ENCODE measurements around the gene UCN2.

Gene UCN2

DNA sequence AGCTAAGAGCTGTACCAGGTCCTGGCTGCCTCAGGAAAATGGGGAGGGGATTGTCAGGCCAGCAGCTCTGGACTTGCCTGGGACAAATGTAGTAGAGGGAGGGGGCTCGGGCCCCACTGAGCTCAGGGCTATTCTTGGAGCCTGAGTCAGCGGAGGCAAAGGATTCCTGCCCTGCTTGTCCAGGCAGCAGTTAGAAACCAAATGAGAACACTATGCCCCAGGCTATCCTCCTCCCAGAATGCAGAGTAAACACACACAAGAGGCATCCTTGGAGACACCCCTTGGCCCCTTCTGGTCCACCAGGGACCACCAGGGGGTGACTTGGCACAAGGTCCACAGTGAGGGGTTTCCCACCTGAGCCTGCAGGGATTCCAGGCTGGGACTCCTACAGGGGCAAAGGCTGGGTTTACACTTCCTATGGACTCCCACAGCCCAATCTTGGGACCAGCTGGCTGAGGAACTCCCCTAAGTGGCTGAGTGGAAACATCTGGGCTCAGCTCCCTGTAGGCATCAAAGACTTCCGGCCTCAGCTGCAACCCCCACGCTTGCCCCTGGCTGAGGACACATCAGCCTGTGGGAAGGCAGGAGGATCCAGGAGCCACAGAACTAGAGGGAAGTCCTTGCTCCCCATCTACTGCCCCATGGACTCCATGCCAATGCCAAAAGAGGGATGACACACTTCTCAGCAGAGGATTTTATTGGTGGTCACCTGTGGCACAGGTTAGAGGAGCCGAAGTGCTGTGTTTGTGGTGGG is 34.9 kb upstream of the UCN2 start:
- Histone ChIP-seq H3K27ac (ENCODE audit: low read depth, low read length) (peak overlapping the region; percentile 10), H3K9ac (ENCODE audit: low read length in 5 of 5) (no peak overlapping the region), H3K36me3 (ENCODE audit: control insufficient read depth in 5 of 5, insufficient read depth in 5 of 5, low read length in 5 of 5) (peaks cover 0 to 64% (median 59%) of the 10 kb centered on the region in 5 donors), H3K4me1 (ENCODE audit: control insufficient read depth in 5 of 5, insufficient read depth in 5 of 5, low read length in 5 of 5) (peaks cover 2 to 21% (median 10%) of the 10 kb centered on the region in 5 donors), H3K27me3 (ENCODE audit: control insufficient read depth in 5 of 5, insufficient read depth in 4 of 5, low read length in 5 of 5) (peaks cover 9 to 23% (median 13%) of the 10 kb centered on the region in 5 donors), H3K9me3 (ENCODE audit: control insufficient read depth in 5 of 5, low read length in 5 of 5) (no peaks in the 10 kb centered on the region), H3K4me3 (ENCODE audit: low read depth in 1 of 5, low read length in 5 of 5) (no peak overlapping the region)

DNA sequence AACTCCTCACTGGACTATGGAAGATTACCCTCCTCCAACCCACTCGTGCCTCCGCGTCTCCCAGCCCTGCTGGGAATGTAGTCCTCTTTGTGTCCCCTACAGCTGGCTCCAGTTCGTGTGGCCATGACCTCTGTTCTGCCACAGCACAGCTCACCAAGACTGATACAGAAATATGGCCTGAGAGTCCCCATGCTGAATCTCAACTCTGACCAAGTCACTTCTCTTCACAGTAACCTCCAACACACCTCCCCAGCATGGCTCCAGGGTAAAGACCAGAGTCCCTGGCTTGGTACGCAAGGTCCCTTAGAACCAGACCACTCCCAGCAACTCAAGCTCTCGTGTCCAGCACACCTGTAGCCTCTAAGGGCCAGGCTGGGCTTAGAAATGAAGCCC is 33.8 kb upstream of the UCN2 start:
- Histone ChIP-seq H3K4me1 (ENCODE audit: control insufficient read depth in 5 of 5, insufficient read depth in 5 of 5, low read length in 5 of 5) (peaks cover 2 to 21% (median 10%) of the 10 kb centered on the region in 5 donors), H3K27ac (ENCODE audit: low read depth, low read length) (no peak overlapping the region), H3K36me3 (ENCODE audit: control insufficient read depth in 5 of 5, insufficient read depth in 5 of 5, low read length in 5 of 5) (peaks cover 0 to 53% (median 48%) of the 10 kb centered on the region in 5 donors), H3K9ac (ENCODE audit: low read length in 5 of 5) (no peak overlapping the region), H3K9me3 (ENCODE audit: control insufficient read depth in 5 of 5, low read length in 5 of 5) (no peaks in the 10 kb centered on the region), H3K27me3 (ENCODE audit: control insufficient read depth in 5 of 5, insufficient read depth in 4 of 5, low read length in 5 of 5) (peaks cover 11 to 23% (median 18%) of the 10 kb centered on the region in 5 donors), H3K4me3 (ENCODE audit: low read depth in 1 of 5, low read length in 5 of 5) (no peak overlapping the region)

DNA sequence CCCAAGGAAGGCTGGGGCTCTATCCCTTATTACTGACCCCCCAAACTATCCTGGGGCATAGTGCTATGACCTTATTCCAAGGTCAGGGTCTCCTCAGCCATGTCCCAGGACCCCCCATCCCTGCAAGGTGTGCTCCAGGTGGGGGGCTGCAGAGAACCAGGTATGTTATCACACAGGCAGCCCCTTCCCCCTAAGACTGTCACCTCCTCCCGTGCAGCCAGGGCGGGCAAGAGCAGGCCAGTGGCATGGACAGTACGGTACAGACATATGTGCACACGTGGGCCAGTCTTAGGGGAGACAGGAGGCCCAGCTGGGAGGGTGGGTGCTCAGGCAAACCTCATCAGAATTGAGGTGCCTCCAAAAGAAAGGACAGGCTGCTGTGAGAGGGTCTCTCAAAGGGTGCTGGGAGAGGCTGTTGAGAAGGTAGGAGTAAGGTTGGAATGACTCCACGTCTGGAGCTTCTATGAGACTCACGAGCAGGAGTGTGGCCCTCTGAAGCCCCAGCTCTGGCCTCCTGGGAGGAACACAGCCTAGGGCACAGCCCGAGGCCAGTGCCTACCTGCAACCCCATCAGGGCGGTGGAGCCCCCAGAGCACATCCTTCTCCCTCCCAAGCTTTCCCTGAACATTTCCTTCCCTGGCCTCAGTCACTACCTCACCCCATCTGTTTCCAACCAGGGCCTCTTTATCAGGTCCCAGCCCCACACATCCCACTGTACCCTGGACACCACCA is 33.3 kb upstream of the UCN2 start:
- Histone ChIP-seq H3K4me3 (ENCODE audit: low read depth in 1 of 5, low read length in 5 of 5) (no peak overlapping the region), H3K27me3 (ENCODE audit: control insufficient read depth in 5 of 5, insufficient read depth in 4 of 5, low read length in 5 of 5) (peaks cover 11 to 23% (median 18%) of the 10 kb centered on the region in 5 donors), H3K36me3 (ENCODE audit: control insufficient read depth in 5 of 5, insufficient read depth in 5 of 5, low read length in 5 of 5) (peaks cover 0 to 48% (median 45%) of the 10 kb centered on the region in 5 donors), H3K4me1 (ENCODE audit: control insufficient read depth in 5 of 5, insufficient read depth in 5 of 5, low read length in 5 of 5) (peaks cover 2 to 21% (median 10%) of the 10 kb centered on the region in 5 donors), H3K9me3 (ENCODE audit: control insufficient read depth in 5 of 5, low read length in 5 of 5) (no peaks in the 10 kb centered on the region), H3K9ac (ENCODE audit: low read length in 5 of 5) (no peak overlapping the region), H3K27ac (ENCODE audit: low read depth, low read length) (no peak overlapping the region)

DNA sequence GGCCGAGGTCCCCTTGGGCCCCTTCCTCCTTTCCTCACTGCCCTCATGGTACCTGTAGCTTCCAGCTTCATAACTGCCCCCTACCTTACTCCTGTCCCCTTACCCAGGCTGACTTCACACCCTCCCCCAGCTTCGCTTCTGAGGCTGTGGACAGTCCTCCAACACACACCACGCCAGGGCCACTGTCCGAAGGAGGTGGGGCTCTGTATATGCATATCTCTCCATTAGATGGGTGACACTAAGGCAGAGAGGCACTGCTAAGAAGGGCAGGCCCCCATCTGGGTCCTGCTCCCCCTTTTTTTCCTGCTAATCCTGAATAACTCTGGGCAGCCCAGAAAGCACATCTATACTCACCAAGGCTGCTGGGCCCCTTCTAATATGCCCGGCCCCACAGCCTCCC is 32.6 kb upstream of the UCN2 start:
- peaks cover 11 to 23% (median 18%) of the 10 kb centered on the region in 5 donors for H3K27me3 ChIP-seq (ENCODE audit: control insufficient read depth in 5 of 5, insufficient read depth in 4 of 5, low read length in 5 of 5)
- no peaks in the 10 kb centered on the region for H3K9me3 ChIP-seq (ENCODE audit: control insufficient read depth in 5 of 5, low read length in 5 of 5)
- H3K4me3 ChIP-seq (ENCODE audit: low read depth in 1 of 5, low read length in 5 of 5), result no peak overlapping the region
- no peak overlapping the region for H3K27ac ChIP-seq (ENCODE audit: low read depth, low read length)
- peaks cover 0 to 41% (median 38%) of the 10 kb centered on the region in 5 donors for H3K36me3 ChIP-seq (ENCODE audit: control insufficient read depth in 5 of 5, insufficient read depth in 5 of 5, low read length in 5 of 5)
- peaks cover 2 to 21% (median 10%) of the 10 kb centered on the region in 5 donors for H3K4me1 ChIP-seq (ENCODE audit: control insufficient read depth in 5 of 5, insufficient read depth in 5 of 5, low read length in 5 of 5)
- H3K9ac ChIP-seq (ENCODE audit: low read length in 5 of 5), result no peak overlapping the region

DNA sequence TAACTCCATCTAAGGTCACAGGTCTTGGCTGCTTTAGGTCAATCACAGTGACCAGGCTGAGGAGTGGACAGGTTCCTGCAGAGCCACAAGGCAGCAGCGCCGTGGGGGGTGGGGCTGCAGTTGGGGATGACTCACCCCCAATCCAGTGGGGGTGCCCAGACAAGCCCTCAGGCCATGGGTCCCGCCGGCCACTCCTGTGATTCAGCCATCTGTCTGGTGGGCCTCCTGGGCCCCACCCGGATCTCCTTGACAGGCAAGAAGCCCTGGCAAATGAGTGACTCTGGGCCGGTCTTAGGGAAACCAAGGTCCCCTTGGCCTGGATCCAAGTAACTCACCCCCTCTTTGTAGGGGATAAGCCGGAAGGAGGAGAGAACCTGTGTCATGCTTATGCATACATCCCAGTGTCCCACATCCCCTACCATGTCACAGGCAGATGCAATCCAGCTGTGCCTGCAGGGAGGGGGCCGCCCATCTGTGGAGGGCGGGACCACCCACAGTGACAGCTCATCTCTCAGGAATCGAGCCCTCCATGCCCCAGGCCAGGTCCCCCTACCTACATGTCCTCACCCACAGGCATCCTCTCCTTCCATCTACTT is 32.0 kb upstream of the UCN2 start:
- H3K27me3 ChIP-seq (ENCODE audit: control insufficient read depth in 5 of 5, insufficient read depth in 4 of 5, low read length in 5 of 5), result peaks cover 11 to 23% (median 18%) of the 10 kb centered on the region in 5 donors
- H3K4me1 ChIP-seq (ENCODE audit: control insufficient read depth in 5 of 5, insufficient read depth in 5 of 5, low read length in 5 of 5), result peaks cover 2 to 21% (median 10%) of the 10 kb centered on the region in 5 donors
- peaks cover 0 to 36% (median 33%) of the 10 kb centered on the region in 5 donors for H3K36me3 ChIP-seq (ENCODE audit: control insufficient read depth in 5 of 5, insufficient read depth in 5 of 5, low read length in 5 of 5)
- H3K4me3 ChIP-seq (ENCODE audit: low read depth in 1 of 5, low read length in 5 of 5), result no peak overlapping the region
- no peak overlapping the region for H3K9ac ChIP-seq (ENCODE audit: low read length in 5 of 5)
- H3K27ac ChIP-seq (ENCODE audit: low read depth, low read length), result no peak overlapping the region
- no peaks in the 10 kb centered on the region for H3K9me3 ChIP-seq (ENCODE audit: control insufficient read depth in 5 of 5, low read length in 5 of 5)

DNA sequence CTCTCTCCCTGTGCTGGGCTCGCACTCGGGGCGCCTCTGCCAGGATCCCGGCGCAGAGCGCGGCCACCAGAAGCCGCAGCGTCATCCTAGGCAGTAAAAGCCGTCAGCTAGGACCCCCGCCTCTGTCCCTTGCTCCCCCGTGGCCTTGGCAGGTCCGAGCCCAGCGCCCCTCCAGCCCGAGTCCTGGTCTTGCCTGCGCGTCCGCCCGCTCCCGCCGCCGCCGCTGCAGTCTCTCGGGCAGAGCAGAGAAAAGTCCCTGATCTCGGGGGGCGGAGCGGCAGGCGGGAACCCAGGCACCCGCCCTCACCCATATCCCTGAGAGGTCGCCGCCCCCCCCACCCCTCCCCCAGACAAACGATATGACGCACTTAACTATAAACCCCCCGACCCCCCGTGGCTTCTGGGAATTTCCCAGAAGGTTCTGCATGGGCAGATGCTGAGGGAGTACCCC is 31.5 kb upstream of the UCN2 start, which contains the start of gene COL7A1:
TSS of gene COL7A1 (minus strand) at position 255 of the 451 bp plus-strand sequence. CDS start at position 85, 170 bp downstream.
- H3K27me3 ChIP-seq (ENCODE audit: control insufficient read depth in 5 of 5, insufficient read depth in 4 of 5, low read length in 5 of 5), result peaks cover 11 to 25% (median 18%) of the 10 kb centered on the region in 5 donors

DNA sequence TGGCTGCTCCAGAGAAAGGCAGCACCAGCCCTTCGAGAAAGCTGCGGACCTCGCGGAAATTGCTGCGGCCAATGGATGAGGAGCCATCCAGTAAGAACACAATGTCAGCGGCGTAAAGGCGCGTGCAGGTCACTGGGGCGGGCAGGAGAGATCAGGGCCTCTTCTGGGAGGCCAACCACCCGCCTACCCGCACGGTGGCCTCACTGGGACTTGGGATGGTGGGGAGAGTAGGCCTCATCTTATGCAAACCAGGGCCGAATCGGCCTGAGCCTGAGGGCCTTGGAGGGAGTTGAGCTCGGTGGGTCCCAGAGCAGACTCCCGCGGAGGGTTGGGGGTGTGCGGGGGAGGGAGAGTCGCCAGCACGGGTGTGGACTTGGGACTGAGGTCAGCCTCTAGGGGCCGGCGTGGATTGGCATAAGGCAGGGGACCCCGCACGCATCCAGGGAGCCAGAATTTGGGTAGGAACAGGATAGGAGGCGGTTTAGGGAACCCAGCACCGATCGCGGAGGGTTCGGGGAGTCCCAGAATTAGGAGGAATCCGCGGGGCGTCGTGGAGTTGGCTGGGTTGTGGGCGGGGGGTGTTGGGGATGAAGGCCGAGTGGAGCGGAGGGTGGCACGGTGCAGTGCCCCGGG is 31.0 kb upstream of the UCN2 start:
- Histone ChIP-seq H3K9ac (ENCODE audit: low read length in 5 of 5) (peak overlapping the region in 1 of 5 donors; percentile 8), H3K4me1 (ENCODE audit: control insufficient read depth in 5 of 5, insufficient read depth in 5 of 5, low read length in 5 of 5) (peaks cover 2 to 21% (median 10%) of the 10 kb centered on the region in 5 donors), H3K27me3 (ENCODE audit: control insufficient read depth in 5 of 5, insufficient read depth in 4 of 5, low read length in 5 of 5) (peaks cover 11 to 28% (median 18%) of the 10 kb centered on the region in 5 donors), H3K9me3 (ENCODE audit: control insufficient read depth in 5 of 5, low read length in 5 of 5) (no peaks in the 10 kb centered on the region), H3K27ac (ENCODE audit: low read depth, low read length) (no peak overlapping the region), H3K36me3 (ENCODE audit: control insufficient read depth in 5 of 5, insufficient read depth in 5 of 5, low read length in 5 of 5) (peaks cover 0 to 25% (median 22%) of the 10 kb centered on the region in 5 donors), H3K4me3 (ENCODE audit: low read depth in 1 of 5, low read length in 5 of 5) (peak overlapping the region in 3 of 5 donors; percentile 15 to 32 (median 16))

More for the DNA sequence above, 31.5 kb upstream of the UCN2 start, which contains the start of gene COL7A1:
- H3K9ac ChIP-seq (ENCODE audit: low read length in 5 of 5), result peak within 1 kb of the TSS in 1 of 5 donors; percentile 8
- H3K36me3 ChIP-seq (ENCODE audit: control insufficient read depth in 5 of 5, insufficient read depth in 5 of 5, low read length in 5 of 5), result peaks cover 0 to 31% (median 27%) of the 10 kb centered on the region in 5 donors
- H3K4me3 ChIP-seq (ENCODE audit: low read depth in 1 of 5, low read length in 5 of 5), result peak within 1 kb of the TSS in 3 of 5 donors; percentile 15 to 32 (median 16)
- peaks cover 2 to 21% (median 10%) of the 10 kb centered on the region in 5 donors for H3K4me1 ChIP-seq (ENCODE audit: control insufficient read depth in 5 of 5, insufficient read depth in 5 of 5, low read length in 5 of 5)
- no peak within 1 kb of the TSS for H3K27ac ChIP-seq (ENCODE audit: low read depth, low read length)
- no peaks in the 10 kb centered on the region for H3K9me3 ChIP-seq (ENCODE audit: control insufficient read depth in 5 of 5, low read length in 5 of 5)

DNA sequence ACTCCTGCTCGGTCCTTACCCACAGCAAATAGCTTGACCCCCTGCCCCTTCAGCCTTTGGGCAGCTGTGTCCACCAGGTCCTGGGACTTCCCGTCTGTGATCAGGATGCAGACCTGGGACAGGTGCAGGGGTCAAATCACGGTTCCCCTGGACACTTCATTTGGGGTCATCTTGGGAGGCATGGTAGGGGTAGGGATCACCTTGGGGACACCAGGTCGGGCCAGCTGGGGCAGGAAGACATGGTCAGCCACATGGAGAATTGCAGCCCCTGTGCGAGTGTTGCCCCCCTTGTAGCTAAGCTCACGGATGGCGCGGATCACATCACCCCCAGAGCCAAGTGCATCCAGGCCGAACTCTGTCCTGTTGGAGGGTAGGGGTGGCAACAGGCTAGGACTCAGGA is 29.8 kb upstream of the UCN2 start:
- Histone ChIP-seq H3K9ac (ENCODE audit: low read length in 5 of 5) (no peak overlapping the region), H3K27ac (ENCODE audit: low read depth, low read length) (no peak overlapping the region), H3K4me3 (ENCODE audit: low read depth in 1 of 5, low read length in 5 of 5) (no peak overlapping the region), H3K4me1 (ENCODE audit: control insufficient read depth in 5 of 5, insufficient read depth in 5 of 5, low read length in 5 of 5) (peaks cover 2 to 17% (median 8%) of the 10 kb centered on the region in 5 donors), H3K9me3 (ENCODE audit: control insufficient read depth in 5 of 5, low read length in 5 of 5) (no peaks in the 10 kb centered on the region), H3K27me3 (ENCODE audit: control insufficient read depth in 5 of 5, insufficient read depth in 4 of 5, low read length in 5 of 5) (peaks cover 13 to 28% (median 24%) of the 10 kb centered on the region in 5 donors), H3K36me3 (ENCODE audit: control insufficient read depth in 5 of 5, insufficient read depth in 5 of 5, low read length in 5 of 5) (peaks cover 0 to 13% (median 10%) of the 10 kb centered on the region in 5 donors)

DNA sequence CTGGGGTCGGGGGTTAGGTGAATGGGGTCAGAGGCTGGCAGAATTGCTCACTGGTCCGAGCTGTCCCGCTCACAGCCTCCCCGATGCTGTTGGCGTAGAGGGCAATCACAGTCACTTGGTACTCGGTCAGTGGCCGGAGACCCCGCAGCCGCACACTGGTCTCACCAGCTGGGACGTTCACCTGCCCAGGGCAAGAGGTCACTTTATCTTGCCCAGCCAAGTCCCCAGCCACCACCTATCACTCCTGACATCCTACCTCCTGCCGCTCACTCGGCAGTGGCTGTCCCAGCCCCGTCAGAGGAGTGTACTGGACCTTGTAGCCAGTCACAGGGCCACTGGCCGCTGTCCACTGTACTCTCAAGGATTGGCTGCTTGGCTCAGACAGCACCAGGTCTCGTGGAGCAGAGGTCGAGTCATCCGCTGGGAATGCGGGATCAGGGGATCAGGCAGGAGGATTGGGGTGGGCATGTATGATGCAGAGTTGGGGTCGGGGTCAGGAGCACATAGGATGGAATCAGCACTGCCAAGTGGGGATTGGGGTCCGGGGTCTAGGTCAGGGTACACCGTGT is 29.0 kb upstream of the UCN2 start:
- Histone ChIP-seq H3K36me3 (ENCODE audit: control insufficient read depth in 5 of 5, insufficient read depth in 5 of 5, low read length in 5 of 5) (peaks cover 0 to 6% (median 2%) of the 10 kb centered on the region in 5 donors), H3K9me3 (ENCODE audit: control insufficient read depth in 5 of 5, low read length in 5 of 5) (no peaks in the 10 kb centered on the region)

More for the DNA sequence above, 29.0 kb upstream of the UCN2 start:
- Histone ChIP-seq H3K9ac (ENCODE audit: low read length in 5 of 5) (no peak overlapping the region), H3K4me1 (ENCODE audit: control insufficient read depth in 5 of 5, insufficient read depth in 5 of 5, low read length in 5 of 5) (peaks cover 2 to 14% (median 8%) of the 10 kb centered on the region in 5 donors), H3K27ac (ENCODE audit: low read depth, low read length) (no peak overlapping the region), H3K4me3 (ENCODE audit: low read depth in 1 of 5, low read length in 5 of 5) (no peak overlapping the region), H3K27me3 (ENCODE audit: control insufficient read depth in 5 of 5, insufficient read depth in 4 of 5, low read length in 5 of 5) (peaks cover 13 to 28% (median 24%) of the 10 kb centered on the region in 5 donors)

Data from subcutaneous abdominal adipose tissue (tissue), 5 donors.